Islet of Langerhans (tissue), 1 donor: ENCODE measurements around the gene NPDC1.
"Not testable (repeated sequence)": the region's sequence is repeated elsewhere in the genome, so short reads cannot be mapped to it uniquely, and the experiment has no call there.

Source experiments
- FAIRE-seq: peaks from one replicate; lab custom pipeline; 2011; peaks lifted over from hg19 to GRCh38; lab: Jason Lieb, UNC

The NPDC1 gene

DNA sequence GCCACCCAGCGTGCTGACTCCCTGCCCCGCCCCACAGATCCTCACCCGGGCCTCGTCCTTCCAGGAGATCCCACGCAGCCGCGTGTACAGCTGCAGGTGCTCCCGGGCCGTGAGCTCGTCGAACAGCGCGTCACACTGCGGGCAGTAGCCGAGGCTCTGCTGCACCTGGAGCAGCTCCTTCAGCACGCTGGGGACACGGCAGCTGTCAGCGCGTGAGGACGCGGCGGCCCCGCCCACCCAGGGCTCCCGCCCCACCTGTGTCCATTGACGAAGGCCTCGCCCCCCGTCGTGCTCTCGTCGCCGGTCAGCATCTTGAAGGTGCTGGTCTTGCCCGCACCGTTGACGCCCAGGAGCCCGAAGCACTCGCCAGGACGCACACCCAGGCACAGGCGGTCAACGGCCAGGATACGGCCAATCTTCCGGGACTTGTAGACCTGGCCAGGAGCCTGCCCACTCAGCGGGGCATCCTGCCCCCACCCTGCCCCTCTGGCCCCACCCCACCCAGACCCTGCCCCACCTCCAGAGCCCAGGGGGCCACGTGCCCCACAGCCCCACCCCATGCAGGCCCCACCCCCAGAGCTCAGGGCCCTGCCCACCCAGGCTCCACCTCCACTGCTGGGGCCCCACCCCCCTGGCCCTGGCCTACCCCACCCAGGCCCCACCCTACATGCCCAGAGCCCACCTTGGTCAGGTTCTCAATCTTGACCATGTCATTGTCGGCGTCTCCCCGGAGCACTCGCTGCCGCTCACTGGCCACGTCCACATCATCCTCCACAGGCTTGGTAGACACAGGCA is 35.8 kb downstream of the NPDC1 start:
- FAIRE-seq = no peak

DNA sequence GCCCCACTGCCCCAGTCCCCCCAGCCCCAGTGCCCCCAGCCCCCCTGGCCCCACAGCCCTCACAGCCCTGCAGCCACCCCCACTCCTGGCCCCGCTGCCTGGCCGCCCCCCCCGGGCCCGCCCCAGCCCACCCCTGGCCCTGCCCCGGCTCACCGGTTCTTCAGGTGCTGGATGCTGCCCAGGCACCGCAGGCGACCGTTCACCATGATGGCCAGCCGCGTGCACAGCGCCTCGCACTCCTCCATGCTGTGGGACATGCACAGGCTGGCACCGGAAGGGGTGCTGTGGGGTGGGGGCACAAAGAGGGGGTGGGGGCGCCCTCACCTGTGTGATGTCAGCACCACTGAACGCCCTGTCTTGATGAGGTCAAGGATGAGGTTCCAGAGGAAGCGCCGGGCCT is 36.8 kb downstream of the NPDC1 start:
- no peak for FAIRE-seq

DNA sequence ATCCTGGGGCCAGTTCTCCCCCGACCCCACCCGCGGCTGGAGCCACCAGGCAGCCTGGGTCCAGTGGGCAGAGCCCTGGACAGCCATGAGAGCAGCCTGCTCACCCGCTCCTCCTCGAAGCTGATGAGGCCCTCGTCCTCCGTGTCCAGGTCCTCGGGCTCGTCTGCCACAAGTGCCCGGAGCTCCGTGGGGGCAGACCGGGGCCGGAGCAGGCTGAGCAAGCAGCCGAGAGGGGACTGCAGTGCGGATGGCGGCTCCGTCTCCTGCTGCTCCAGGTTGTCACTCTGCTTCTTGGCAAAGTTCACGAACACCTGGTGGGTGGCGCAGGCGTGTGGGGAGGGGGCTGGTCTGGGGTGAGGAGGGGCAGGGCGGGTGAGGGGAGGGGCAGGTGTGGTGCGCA is 37.7 kb downstream of the NPDC1 start:
- FAIRE-seq = no peak

DNA sequence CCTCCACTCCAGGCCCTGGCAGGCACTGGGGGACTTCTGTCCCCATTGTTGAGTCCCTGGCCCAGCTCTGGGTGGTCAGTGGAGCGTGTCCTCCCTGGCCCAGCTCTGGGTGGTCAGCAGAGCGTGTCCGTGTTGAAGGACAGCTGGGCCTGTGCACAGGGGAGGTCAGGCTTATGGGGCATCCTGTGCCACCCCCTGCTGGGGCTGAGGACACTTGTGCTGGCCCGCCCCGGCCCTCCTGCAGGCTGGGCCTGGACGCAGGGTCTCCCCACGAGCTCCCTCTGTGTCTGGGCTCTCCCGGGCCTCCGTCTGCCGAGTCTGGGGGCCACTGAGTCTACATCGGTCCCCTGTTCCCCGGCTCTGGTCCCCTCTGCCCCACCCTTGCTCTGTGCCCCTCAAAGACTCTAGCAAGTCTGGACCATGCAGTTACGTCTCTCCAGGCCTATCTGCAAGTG is 38.1 kb downstream of the NPDC1 start:
- no peak for FAIRE-seq

DNA sequence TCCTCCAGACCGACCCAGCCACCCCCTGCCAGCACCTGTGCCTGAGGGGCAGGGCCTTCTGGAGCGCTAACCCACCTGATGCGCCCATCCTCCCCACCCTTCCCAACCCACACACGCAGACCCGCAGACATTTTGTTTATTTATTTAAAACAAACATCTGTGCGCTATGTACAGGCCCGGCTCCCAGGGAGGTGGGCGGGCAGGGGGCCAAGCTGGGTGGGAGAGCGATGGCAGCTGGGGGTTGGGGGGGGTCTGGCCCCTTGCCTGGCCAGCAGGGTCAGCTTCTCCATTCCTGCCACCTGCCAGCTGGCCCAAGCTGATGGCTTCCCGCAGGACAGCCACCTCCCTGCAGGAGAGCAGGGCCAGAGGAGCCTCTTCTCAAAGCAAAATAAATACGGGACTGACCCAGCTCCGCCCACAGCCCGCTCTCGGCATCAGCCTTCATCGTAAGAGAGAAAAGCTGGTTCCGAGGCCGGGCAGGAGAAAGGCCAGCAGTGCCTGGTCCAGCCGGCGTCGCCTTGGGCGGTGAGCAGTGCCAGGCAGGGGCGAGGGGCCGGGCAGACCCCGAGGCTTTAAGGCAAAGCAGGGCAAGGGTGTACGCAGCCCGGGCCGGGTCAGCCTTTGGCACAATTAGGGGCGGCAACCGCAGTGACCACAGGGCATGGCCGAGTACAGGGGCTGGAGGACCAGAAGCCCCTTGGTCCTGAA is 38.7 kb downstream of the NPDC1 start:
- FAIRE-seq = no peak

DNA sequence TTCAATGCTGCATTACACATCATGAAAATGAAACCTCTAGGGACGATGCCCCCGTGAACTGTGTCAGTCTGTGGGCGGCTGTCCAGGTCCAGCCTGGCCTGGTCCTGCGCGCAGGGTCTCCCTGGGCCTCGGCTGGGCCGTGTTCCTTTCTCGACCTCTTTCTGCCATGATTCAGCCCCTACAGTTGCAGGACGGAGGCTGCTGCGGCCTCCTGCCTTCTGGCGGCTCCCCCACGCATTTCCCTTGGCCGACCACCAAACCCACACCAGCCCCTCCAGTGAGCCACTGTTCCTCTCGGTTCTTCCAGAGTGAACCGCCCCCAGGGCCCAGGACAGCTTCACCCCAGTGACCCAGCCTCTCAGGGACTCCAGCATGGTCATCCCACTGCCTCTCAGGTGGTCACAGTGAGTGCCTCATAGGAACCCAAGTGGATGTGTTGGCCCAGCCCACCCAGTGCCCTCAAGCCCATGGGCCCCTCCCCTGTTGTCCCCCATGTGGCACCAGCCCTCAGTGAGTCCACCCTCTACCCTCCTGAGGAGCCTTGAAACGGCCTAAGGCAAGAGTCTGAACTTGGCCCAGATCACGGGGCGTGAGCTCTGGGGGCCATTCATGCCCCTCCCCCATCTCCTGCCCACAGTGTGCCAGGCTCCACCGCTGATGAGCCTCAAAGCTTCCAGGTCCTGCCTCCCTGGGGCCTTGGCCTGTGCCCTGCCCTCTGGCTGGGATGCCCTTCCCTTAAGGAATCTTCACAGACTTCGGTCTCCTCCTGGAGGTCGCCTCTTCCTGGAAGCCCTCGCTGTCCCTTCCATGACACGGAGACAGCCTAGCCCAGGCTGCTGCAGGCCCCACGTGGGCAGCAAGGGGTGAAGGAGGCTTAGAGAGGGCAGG is 39.6 kb downstream of the NPDC1 start:
- no peak for FAIRE-seq

DNA sequence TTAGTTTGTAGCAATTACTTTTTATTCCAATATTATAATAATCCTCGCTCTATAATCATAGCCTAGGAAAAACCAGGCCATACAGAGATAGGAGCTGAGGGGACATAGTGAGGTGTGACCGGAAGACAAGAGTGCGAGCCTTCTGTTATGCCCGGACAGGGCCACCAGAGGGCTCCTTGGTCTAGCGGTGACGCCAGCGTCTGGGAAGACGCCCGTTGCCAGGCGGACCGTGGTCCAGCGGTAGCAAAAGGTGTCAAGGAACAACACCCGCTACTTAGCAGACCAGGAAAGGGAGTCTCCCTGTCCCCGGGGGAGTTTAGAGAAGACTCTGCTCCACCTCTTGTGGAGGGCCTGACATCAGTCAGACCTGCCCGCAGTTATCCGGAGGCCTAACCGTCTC is 41.7 kb downstream of the NPDC1 start:
- not testable (repeated sequence) for FAIRE-seq

DNA sequence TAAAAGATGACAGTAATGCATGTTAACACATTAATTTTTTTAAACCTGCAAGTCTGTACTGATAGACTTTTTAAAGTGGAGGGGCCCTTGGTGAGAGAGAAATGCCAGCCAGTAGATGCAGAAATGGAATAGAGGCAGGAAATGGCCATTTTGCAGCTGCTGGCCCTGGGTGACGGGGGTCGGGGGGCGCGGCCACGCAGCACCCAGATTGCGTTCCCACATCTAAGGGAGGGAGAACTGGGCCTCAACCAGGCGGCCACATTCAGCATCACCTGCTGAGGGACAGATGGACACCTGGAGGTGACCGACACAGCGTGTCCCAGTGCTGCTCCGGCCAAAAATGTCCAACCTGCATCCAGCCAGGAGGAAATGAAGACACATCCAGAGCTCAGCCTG is 43.3 kb downstream of the NPDC1 start:
- no peak for FAIRE-seq

DNA sequence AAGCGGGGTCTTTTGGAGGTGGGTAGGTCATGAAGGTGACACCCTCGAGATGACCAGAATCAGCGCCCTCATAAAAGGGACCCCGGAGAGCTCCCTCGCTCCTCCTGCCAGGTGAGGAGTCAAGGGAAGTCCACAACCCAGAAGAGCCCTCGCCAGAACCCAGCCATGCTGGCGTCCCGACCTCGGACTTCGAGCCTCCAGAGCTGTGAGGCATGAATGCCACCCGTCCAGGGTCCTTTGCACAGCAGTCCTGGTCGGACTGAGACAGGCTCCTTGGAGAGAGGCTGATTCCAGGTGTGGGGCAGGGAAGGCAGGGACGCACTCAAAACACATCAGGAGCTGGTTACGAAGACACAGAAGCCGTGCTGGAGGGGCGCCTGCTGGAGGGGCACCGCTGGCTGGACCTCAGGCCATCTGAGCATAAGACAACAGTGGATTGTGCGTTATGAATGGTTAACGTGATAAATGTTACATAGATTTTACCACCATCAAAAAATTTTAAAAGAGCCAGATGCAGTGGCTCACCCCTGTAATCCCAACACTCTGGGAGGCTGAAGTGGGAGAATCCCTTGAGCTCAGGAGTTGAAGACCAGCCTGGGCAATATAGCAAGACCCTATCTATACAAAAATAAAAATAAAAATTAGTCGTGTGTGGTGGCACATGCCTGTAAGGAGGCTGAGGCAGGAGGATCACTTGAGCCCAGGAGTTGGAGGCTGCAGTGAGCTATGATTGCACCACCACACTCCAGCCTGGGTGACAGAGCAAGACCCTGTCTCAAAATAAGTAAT is 43.9 kb downstream of the NPDC1 start:
- no peak for FAIRE-seq

DNA sequence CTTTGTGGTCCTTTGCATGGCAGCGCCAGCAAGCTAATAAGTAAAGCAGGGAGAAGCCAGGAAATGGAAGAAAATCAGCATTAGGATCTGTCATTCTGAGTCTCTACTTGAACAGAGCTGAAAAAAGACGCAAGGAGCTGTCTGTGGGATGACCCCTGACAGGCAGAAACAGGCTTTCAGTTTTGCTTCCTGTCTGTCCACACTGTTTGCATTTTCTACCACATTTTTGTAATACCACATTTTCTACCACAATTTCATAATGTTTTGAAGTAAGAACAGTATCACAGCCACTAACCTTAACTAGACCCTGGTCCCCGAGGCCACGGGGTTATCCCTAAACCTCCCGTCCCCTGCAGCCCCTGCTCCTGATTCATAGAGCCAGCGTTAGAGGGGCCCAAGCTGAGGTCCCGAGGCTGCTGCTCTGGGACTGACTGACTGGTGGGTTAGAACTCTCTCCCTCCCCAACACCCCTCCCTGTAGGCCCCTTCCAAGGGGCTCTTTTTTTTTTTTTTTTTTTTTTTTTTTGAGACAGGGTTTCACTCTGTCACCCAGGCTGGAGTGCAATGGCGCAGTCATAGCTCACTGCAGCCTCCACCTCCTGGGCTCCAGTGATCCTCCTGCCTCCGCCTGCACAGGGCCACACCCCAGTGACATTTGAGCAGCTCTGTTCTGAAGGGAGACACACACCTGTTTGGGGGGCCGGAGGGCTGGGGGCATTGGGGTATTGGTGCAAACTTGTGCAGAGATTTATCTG is 45.6 kb downstream of the NPDC1 start:
- FAIRE-seq = no peak

DNA sequence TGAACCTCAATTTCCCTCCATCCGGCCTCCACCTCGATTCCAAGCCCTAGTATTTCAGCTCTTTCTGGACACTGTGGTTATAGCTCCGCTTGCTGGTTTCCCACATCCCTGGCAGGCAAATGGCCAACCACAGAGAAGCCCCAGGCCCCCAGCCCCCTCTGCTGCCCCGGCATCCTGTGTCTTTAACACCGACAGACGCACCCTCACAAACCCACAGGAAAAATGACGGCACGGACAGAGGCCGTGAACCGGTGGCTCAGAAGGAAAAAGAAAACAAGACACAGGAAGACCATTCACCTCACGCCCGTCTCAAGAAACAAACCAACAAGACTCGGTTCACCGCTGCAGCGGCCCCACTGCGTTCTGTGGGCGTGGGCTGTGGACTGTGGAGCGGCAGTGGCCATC is 48.1 kb downstream of the NPDC1 start:
- FAIRE-seq = no peak

DNA sequence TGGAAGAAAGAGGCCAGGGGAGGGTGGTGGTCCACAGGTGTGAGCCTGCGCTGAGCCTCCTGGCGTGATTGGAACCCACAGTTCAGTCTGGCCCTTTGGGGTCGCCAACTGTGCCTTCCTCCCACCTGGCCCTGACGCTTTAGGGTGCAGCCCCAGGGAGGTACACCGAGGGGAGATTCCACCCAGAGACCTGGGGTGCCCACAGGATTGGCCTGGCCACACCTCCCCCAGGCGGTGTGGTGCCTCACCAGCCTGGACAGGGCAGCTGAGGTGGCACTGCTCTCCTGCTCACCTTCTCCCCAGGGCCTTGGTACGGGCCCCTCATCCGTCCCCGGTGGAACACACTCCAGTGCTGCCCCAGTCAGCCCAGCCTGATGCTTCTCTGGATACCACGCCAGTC is 48.6 kb downstream of the NPDC1 start:
- FAIRE-seq = no peak

DNA sequence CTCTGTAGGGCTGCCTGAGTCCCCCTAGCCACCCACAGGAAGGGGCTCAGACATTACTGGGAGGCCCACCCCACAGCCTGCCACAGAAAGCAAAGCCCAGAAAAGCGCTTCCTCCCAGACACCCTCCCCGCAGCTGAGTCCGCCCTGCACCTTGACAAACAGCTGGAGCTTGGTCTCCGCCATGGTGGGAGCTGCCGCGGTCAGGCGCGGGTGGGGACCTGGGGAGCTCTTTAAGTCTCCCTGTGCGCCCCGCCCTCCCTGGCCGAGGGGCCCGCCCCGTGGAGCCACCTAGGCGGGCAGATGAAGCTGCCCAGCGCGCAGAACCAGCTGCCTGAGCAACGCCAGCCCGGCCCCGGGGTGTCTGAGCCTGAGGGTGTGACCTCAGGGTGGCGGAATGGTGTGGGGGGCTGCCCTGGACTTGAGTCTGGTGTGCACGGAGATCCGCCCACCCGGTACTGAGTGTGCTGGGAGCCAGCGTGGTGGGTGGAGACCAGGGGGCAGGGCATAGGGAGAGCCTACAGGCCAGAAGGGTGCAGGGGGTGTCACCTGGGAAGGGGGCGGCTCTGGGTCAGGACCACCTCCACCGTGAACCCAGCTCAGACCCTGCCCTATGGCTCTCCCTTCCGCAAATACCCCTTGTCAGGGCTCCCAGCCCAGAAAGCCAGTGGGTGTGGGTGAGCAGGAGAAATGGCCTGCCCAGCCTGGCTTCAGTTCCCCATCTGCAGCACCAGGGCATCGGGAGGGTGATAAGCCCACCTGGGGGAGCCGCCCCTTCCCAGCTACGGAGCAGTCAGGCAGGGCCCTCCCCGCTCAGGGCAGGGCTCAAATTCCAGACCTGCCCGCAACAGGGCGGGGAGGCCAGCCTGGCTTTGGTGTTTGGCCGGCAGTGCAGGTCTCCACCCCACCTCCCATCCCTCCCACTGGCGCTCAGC is 49.4 kb downstream of the NPDC1 start, which contains the start of gene CLIC3:
TSS of gene CLIC3 (minus strand) at position 208 of the 932 bp plus-strand sequence. CDS start at position 183, 25 bp downstream.
- FAIRE-seq = no peak

DNA sequence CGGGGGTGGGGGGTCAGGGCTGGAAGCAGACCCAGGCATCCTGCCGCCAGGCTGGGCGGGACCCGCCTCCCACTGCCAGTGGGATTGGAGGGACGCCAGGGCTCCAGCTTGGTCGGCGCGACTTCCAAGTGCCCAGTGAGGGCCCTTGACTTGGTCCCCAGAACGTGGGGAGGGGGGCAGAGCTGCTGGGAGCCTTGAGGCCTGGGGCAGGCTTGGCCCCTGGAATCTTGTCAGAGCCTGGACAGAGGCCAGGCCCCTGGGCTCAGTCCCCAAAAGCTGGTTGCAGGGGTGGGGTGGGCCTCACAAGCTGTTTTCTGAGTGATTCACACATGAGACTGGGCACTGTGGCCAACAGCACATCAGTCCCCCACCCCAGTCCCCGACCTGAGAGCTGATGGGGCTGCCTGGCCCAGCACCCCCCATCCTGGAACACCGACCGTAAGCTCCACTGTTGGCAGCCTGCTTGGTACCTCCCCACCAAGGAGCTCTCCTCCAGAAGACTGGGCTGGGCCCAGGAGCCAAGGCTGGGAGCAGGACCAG is 50.1 kb downstream of the NPDC1 start:
- FAIRE-seq = no peak

DNA sequence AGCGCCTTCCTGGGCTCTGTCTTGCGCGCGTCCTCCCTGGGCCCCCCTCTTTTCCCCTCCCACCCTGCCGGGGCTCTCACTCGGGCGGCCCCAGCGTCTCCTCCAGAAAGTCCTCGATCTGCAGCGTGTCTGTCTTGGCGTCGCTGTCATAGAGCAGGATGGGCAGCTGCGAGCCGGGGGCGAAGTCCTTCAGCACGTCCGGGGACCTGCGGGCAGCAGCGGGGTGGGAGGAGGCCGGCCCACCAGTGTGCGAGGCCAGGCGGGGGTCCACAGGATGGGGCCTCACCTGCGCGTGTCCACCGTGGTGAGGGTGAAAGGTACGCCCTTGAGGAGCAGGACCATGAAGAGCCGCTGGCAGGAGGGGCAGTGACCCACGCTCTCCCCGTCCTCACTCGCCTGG is 50.6 kb downstream of the NPDC1 start:
- no peak for FAIRE-seq

DNA sequence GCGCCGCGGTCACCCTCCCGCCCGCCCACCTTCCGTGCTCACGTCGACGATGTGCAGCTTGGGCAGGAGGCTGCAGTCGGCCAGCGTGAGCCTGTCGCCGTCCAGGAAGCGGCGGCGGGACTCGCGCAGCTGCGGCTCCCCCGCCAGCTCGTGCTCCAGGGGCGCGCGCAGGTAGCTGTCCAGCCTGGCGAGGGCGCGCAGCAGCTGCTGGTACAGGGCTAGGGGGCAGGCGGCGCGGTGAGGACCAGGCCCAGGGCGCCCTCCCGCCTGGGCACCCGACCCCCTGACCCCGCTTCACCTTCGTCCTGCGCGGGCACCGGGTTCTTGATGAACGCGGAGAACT is 51.1 kb downstream of the NPDC1 start:
- FAIRE-seq = no peak

DNA sequence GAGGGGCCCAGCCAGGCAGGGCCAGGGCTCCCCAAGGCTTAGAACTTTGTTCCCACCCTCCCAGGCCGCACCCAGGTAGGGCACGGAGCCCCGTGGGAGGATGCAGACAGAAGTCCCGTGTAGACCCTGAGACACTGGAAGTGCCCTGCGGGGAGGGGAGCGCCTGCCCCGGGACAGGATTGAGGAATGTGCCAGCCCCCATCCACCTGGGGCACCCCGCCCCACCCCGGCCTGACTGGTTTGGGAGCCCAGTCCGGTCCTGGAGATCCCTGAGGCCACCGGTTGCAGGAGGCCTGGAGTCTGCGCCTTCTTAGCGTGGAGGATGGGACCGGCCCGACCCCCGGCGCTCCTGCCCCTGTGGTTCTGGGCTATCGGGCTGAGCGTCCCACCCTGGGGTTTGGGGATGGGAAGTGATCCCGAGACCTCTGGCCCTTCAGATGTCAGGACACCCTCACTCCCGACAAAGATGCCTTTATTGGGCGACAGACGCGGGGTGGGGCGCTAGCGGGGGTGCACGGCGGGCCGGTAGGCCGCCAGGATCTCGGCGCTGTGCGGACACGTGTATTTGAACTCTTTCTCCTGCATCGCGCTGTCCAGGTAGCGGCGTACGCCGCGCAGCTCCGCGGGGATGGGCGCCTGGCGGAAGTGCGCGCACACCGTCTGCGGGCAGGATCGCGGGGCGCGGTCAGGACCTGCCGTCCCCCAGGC is 51.6 kb downstream of the NPDC1 start:
- FAIRE-seq = no peak

DNA sequence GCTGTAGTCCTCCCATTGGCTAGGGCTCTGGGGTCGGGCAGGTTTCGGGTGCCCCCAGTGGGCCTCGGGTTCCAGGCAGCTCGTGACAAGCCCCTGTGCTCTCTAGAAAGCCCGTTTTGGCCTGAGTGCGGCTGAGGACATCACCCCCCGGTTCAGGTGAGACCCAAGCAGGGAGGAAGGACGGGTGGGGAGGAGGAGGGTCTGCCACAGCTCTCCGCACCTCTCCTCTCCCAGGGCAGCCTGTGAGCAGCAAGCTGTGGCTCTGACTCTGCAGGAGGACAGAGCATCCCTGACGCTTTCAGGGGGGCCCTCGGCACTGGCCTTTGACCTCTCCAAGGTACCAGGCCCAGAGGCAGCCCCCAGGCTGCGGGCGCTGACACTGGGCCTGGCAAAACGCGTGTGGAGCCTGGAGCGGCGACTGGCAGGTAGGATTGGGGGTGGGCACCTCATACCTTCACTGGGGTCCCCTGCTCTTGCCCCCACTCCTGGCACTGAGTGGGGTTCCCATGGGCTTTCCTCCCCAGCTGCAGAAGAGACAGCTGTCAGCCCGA is 53.1 kb downstream of the NPDC1 start:
- FAIRE-seq = no peak
